Glomerular visceral epithelial cell (primary cell): ENCODE data around the gene TMEM179.

Experiments
- DNase-seq: peaks from one replicate; pipeline ENCODE4 v3.0.0-alpha.2; 2016; ENCODE audit errors: extremely low spot score

TMEM179 gene

DNA sequence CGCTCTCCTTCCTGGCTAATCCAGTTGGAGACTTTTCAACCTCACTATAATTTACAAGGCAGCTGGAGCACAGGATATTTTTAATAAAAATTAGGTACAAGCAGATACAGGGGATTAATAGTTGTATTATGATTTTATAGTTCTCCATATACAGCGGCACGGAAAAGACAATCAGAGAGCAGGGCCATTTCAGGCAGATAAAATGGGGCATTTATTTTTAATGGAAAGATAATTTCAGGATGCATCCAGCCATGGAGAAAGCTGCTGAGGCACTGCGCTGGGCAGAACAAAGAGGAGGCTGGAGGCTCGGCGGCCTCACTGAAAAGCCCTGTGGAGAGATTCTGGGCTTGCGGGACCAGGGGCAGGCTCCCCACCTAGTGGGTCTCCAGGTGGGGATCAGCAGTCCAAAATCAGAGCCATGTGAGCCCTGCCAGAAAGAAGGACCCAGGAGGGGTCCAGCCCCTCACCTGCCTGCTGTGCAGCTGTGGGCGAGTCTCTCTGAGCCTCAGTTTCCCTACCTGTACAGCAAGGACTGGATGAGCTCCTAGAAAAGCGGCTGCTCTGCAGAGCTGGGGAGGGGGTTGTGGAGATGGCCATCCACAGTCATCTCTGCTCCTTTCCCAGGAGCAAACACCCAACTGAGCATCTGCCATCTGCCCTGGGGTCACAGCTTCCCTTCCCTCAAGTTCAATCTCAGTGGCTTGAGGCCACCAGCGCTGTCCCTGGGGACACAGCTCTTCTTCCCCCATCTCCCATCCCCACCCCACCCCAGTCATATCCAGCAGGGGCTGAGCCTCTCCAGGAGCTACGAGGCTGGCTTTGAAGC lies 48.9 kb downstream of the TMEM179 start:
- DNase-seq = no peak

DNA sequence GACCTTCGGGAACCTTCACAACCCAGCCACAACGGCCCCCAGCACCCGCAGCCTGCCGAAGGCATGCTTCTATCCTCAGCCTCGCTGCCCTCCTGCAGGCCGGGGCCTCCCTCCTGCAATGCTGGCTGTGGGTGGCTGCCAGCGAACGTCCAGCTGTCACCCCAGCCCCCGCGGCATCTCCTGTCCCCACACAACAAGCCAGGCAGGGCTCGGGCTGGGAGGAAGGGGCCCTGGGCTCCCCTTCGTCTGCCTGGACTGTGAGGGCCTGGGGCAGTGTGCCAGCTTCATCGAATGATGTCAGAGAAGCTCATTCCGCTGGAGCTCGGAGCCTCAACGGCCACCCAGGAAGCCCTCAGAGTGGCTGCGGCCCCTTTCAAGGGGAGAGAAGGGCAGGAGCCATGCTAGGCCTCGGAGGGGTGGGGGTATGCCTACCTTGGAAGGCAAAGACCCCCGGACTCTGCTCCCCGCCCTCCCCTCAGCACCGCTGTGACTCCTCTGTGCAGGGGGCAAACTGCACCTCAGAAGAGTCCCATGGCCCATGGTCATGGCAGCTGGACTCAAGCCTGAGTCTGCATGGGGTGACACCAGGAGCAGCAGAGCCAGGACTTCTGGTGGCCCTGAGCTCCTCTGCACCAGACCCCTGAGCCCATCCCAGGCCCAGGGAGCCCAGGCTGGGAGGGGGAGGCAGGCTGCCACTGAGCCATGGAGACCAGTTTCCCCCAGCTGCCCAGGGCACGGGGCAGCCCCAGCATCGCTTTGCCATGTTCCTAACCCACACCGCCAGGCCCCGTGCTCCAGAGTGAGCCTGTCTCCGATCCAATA lies 49.8 kb downstream of the TMEM179 start:
- DNase-seq = no peak

DNA sequence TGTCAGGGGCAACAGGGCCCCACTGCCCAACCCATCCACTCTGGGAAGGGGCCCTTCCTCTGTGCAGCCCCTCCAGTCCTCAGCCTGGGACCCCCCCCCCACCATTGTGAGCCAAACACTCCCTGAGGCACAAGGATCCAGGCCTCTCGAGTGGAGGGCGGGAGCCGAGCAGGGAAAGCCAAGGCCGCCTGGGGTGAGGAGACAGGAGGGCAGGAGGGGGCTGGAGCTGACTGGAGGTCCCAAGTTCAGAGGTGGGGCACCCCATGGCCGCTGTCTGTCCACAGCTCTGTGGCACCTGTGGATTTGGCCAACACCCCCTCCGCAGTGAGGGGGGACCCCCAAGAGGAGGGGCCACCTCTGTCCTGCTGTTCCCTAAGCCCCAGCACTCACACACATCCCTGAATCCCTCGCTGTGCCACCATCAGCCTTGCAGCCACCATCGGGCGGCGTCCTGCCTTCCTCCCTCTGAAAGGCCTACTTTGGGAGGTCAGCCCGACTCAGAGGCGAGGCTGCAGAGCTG lies 50.4 kb downstream of the TMEM179 start:
- DNase-seq = no peak

GRCh38 chr14:104553166-104554087 lies 51.1 kb downstream of the TMEM179 start:
- DNase-seq = no peak

DNA sequence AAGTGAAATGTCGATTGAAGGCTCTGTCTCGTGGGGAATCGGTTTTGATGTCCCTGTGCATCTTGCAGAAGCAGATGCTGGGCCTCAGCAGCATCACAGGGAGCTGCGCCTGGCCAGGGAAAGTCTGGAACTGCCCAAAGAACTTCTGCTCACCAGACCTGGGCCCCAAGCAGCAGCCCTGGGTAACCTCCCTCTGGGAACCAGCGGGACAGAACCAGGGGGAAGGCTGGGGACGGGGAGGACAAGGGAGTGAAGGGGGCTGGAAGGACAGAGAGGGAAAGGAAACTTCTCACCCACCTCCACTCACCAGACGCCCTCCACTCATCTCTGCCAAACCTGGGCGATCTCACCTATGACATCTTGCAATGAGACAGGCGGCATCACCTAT lies 51.8 kb downstream of the TMEM179 start:
- DNase-seq = no peak

DNA sequence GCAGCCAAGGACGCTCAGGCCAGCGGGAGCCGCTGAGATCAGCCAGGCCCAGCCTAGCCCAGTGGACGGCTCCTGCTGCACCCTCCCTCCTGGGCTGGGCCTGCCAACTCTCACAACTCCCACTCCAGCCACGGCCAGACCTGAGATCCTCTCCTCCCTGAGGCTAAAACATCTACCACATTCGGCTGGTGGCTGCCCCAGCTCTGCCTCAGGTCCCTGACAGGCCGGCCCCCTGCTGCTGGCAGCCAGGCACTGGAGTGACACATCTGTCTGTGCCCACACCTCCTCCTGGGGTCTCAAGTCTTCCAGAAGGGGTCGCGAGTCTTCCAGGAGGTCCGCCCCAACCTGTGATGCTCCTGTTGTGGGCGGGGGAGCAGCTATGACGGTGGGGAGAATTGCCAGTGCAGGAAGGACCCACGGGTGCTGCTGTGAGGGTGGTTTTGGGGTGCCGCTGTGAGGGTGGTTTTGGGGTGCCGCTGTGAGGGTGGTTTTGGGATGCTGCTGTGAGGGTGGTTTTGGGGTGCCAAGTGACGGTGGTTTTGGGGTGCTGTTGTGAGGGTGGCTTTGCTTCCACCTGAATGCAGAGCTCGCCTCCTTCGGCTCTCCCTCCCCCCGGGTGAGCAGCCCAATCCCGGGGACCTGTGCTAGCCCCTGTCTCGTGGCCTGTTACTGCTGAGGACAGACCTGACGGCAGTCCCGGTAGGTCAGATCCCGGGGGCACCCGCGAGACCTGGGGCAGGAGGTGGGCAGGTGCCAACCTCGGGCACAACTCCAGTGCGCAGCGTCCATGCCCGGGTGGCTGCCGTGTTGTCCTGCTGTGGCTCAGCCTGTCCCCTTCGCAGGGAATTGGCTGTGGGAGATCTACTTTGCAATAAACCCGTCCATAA lies 52.5 kb downstream of the TMEM179 start:
- no peak for DNase-seq

DNA sequence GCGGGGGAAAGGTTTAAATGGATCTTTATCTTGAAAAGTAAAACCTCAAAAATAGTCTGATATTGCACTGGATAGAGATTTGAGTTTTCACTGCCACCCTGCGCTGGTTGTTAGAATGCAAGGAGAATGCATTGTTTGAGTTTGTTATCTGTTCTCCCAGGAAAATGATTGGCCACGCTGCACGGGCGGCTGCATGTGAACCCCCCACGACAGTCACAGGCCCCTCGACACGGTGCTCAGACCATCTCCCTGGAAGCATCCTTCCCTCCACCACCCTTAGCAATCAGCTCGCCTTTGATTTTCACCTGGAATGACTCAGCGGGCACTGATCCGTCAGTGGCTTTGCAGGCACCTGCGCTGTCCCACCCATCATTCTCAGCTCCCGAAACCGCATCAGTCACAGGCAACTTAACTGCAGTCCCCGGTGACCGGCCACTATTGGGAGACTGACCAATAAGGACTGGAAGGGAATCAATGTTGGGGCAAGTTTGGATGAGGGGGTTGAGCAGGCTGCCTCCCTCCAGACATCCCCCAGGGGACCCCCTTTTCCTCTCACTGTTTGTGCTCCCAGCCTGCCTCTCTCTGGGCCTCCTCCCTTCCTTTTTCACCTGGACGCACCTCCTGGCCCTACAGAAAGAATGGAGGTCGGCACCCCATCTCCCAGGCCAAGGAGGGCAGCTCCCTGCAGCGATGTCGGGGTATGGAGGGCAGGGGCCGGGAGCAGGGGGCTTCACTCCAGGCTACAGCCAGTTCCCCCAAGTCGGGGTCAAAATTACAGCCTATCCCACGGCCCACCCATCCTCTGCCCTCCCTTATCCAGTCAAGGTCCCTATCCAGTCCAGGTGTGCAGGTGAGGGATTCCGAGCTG lies 53.5 kb downstream of the TMEM179 start:
- DNase-seq = no peak

DNA sequence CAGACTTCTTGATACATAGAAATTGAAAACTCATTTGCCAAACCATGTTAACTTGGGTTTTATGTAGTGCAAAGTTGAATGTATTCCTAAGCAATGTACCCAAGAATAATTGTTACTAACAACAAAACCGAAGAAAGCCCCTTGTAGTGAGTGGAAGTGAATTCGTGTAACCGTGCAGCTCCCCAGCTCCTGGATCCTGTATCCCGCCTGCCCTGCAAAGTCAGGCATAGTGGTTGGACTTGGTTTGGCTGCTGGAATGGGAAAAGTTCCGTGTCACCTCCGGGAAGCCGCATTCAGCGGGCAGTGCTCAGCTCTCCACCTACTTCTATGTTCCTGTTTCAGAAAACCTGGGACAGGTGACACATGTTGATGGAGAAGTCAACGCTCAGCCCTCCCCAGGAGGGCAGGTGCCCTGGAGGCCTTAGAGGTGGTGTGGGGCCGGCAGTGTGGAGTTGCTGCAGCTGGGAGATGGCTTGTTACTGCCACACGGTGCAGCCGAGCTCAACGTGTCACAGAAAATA lies 54.2 kb downstream of the TMEM179 start:
- no peak for DNase-seq

DNA sequence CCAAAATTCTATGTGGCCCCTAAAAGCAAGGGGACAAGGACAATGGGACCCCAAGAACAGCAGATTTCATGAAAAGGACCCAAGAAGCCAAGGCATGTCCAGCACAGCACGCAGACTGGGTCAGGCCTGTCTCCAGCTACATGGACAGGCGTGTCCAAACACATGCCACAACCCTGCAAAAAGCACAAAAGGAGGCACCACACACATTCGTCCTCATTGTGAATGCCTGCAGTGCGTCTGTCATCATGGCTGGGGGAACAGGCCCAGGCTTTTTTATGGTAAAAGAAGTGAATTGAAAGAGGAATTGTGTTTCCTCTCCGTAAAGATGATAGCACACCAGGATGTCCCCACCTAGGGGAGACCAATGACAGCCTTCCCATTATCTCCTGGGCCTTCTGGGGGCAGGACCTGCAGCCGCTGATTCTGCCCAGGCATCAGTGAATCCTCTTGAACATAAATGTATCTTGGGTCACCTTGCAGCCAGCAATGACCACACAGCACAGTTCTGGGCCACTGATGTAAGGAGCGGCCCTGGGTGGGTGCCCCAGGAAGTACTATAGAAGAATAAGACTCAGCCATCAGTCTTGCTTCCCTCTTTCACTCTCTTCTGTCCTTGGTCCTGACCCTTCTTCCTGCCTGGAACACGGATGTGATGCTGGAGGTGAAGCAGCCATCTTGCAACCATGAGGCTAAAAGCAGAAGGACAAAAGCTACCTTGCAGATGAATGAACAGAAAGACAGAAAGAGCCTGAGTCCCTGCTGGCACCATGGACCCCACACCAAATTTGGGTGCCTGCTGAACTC lies 54.8 kb downstream of the TMEM179 start:
- no peak for DNase-seq

- DNase-seq = no peak
These were observed 55.6 kb downstream of the TMEM179 start for GRCh38 chr14:104548802-104549535.

DNA sequence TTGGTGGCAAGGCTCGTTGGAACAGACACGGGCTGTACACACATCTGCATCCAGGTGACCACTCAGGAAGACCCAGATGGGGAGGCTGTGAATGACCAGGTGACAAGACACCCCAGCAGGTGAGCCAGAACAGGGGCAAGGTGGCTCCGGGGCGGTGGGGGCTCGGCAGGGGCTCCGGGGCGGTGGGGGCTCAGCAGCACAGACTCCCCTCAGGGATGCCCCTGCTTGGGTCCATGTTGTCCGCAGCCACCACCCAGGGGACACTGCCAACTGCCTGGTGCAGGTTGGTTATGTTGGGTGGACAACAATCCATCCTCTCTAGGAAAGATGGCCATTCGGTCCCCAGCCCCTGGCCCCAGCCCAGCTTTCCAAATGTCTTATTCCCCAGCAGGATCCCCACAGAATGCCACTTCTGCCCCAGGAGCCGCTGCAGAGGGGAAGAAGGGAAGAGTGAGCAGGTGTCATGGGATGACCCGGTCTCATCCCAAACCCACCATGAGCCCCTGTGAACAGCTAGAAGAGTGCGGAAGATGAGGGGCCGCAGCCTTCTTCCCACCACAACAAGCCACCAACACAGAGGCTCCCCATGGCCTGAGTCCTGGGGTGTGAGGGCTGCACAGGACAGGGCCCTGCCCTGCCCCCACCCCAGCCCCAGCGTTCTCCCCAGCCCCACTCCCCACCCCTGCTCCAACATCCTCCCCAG lies 56.4 kb downstream of the TMEM179 start:
- no peak for DNase-seq

DNA sequence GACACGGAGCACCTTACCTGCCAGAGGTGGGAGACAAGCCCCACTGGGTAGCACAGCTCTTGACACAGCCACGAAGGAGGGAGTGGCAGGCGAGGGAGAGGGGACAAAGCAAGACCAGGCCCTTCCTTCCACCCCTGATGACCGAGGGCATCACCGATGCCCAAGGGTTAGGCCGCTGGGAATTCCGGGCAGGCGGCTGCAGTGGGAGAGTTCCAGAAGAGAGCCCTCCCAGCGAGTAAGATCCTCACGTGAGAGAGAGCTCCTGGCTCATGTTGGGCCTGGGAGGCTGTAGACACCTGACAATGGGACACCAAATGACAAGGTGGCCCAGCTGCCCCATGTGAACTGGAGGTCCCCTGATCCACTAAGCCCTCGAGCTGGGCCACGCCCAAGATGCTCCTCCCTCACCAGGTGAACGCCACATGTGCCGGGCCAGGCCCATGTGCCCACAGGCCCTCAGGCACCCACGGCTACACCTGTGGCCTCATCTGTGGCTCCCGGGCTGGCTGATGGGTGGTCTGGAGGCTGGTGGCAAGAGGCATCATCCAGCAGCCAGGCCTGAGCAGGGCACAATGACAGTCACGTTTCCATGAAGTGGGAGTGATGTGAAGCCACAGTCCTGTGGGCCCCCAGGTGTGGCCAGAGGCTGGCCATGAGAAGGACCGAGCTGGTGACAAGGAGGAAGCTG lies 57.1 kb downstream of the TMEM179 start:
- no peak for DNase-seq

GRCh38 chr14:104546591-104547309 lies 57.8 kb downstream of the TMEM179 start:
- DNase-seq = no peak

DNA sequence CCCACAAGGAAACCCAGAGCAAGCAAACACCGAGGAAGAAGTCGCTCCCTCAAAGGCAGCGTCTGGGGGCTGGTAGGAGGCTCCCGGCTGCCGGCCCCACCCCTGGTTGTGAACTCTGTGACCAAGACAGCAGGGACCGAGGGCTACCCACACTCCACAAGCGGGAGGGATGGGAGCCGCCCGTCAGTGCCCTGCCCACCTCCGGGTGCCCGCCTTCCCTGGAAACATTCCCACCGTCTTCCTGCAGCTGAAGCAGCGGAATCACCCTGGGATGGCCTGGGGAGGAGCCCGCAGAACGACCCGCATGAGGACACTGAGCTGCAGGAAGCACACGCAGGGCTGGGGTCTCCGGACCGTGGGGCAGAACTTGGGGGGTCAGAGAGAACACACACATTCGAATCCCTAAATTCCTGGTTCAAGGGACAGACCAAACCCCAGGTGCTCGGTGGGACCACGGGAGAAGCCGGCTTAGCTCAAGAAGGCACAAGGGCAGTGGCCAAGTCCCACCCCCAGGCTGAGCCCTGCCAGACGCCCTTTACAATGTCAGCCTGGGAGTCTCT lies 58.5 kb downstream of the TMEM179 start:
- no peak for DNase-seq

- DNase-seq = no peak
These were observed 59.2 kb downstream of the TMEM179 start for GRCh38 chr14:104545151-104545941.
